HL-60/S4 (cell line): ENCODE results near the gene WRAP73.

Experiments
- in situ Hi-C: fragments of 300-500 bp; cut with MboI; formaldehyde crosslinking; loops from 2 replicates; pipeline ENCODE4 v1.14.3; 2022; ENCODE audit warnings: low sequenced_read_pairs

WRAP73 gene

GRCh38 chr1:3651026-3651929, 1.4 kb upstream of the WRAP73 start:
- in situ Hi-C loops: no loop called here

DNA sequence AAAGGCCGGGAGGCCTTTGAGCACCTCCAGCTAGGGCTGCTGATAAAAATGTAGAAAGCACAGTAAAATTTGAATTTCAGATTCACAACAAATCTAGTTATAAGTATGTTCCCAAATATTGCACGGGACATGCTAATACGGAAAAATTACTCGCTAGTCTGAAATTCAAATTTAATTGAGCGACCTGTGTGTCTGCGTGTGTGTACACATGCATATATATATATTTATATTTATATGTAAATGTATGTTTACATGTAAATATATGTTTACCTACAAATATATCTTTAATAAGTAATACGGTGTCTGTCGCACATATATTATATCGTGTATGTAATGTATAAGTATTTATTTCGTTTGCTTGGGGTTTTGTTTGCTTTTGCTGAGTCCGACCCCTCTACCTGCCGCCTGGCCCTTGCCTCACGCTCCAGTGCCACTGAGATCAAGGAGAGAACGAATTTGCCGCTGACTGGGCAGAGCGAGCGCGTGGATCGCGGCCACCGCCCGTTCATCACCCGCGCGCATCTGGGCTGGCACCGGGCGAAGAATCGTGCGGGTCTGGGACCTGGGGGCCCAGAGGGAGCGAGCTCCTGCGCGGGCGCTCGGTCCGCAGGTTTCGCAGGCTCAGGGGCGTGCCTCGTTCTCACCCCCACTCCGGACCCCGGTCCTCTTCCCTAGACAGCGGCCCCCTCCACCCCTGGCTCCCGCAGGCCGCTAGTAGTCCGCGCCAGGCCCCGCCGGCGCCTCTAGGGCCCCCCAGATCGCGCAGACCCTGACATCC, 534 bp upstream of the WRAP73 start:
- in situ Hi-C loops: no loop called here

DNA sequence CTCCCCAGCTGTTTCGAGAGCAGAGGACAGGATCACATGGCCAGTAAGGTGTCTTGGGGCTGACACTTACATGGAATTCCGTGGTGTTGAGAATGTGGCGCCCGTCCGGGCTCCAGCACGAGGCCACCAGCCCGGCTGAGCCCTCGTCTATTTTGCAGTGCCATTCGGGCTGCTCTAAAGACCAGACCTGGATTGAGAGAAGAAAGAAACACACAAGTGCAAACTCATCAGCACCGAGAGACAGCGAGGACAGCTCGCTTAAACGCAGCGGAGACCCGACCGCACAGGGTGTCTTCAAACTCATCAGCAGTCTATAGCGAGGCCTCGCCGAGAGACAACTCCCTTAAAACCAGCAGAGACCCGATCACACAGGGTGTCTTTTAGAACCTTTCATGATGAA, 3.3 kb downstream of the WRAP73 start:
- in situ Hi-C loops: no loop called here

GRCh38 chr1:3645666-3646355, 4.1 kb downstream of the WRAP73 start:
- in situ Hi-C loops: no loop called here

DNA sequence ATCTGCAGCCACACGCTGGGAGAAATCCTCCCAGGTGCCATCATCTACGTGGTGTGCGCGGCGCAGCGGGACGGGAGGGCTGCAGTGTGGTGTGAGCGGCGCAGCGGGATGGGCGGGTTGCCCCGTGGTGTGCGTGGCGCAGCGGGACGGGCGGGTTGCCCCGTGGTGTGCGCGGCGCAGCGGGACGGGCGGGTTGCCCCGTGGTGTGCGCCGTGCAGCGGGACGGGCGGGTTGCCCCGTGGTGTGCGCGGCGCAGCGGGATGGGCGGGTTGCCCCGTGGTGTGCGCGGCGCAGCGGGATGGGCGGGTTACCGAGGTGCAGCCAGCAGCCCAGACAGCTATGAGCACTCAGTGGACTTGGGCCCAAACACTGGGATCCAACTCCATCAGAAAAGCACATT, 4.7 kb downstream of the WRAP73 start:
- in situ Hi-C loops: no loop called here

DNA sequence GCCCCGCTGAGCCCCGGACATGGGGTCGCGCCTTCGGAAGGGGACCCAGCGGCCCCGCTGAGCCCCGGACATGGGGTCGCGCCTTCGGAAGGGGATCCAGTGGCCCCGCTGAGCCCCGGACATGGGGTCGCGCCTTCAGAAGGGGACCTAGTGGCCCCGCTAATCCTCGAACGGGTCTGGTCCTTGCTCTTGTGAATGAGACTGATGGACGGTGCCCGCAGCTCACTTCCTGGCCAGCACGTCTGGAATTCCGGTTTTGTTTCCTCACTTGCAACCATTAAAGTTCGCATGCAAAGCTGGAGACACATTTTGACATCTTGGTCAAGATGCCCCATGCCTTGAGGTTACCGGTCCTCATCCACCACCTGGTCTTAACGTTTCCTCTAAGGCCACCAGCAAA, 5.6 kb downstream of the WRAP73 start:
- in situ Hi-C loops: no loop called here

DNA sequence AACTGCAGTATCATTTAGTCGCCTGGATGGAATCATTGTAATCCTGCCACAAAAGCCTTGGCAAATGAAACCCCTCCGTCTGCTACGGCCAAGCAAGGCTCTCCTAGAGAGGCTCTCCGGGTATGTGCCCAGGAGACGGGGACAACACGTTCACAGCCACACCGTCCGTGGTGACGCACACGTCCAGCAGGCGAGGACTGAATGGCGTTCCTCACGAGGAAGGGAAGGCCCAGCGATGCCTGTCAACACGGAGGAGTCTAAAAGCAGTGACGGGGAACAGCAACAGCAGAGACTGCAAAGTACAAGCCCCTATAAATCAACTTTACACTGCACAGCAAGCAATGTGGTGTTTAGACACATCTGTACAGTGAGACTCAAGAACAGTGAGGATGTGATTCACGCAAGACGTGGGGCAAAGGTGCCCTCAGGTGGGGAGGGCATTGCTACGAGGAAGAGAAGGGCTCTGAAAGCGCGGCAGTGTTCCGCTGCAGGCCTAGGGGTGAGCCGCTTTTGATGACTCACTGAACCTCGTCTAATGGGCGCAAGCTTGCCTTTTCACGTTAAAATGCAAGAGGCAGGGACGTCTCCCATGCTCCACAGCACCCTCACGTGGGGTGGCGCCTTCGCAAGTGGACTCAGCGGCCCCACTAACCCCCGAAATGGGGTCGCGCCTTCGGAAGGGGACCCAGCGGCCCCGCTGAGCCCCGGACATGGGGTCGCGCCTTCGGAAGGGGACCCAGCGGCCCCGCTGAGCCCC, 6.8 kb downstream of the WRAP73 start:
- in situ Hi-C loops: no loop called here

DNA sequence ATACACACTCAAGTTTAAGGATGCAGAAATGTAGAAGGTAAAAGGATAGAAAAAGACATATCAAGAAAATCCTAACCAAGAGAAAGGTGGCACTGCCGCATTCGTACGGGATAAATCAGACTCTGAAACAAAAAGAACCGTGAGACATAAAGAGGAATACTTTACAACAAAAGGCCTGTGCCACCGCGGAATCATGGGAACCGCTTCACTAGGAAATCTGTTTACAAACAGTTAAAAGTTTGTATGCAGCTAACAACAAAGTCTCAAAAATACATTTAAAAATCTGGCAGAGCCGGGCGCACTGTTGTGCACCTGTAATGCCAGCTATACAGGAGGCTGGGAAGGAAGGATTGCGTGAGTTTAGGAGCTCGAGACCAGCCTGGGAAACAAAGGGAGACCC, 8.1 kb downstream of the WRAP73 start:
- in situ Hi-C loops: no loop called here

GRCh38 chr1:3641046-3641760, 8.7 kb downstream of the WRAP73 start:
- in situ Hi-C loops: no loop called here

- in situ Hi-C loops: no loop called here
These were observed 9.6 kb downstream of the WRAP73 start for GRCh38 chr1:3640121-3640837.

- in situ Hi-C loops: no loop called here
These were observed 10.4 kb downstream of the WRAP73 start for GRCh38 chr1:3639397-3639911.

DNA sequence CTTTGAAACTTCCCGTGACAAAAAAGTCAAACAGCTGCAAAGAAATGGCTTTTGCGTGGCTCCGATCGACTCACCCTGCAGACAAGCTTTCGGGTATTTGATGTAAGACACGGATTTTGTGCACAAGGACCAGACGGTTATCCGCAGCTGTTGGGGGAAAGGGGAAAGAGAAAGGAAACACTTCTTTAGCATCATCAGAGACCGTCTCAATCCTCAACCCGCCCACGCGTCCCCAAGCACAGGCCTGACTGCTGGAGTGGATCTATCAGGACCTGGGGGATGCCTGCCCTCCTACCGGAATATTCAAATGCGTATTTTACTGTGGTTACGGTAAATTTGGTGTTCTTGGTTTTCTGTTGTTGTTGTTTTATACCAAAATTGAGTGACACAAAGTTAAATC, 11.2 kb downstream of the WRAP73 start:
- in situ Hi-C loops: no loop called here

DNA sequence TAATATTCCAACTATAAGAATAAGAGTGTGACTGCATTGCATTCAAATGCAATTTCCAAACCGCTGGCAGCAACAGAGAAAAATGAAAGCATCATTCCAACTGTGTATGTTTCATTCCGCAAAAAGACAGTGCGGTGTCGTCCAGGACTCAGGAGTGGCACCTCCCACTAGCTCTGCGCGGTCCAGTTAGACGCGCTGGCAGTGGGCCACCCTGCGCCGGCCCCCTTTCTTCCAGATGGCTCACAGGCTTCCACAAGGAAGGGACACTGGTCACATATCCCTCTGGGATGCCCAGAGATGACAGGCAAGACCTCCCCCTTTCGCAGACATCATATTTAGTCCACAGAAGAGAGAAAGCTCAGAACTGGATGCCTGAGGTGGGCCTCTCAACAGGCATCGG, 11.9 kb downstream of the WRAP73 start:
- in situ Hi-C loops: no loop called here

DNA sequence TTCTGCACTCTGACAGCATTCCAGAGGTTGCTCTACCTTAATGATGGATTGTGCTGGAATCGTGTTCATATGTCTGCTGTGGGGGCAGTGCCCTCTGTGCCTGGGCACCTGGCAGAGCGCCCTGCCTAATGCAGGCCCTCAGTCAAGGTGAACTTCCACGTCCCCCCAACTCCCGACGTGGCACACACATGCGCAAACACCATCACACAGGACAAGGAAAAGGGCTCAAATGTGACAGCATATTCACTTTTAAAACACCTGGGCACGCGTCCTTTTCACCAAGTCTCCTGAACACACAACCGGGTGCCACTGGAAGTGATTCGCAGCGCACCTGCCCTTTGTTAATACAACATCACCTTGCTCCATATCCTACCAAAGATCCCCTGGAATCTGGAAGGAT, 13.4 kb downstream of the WRAP73 start:
- in situ Hi-C loops: no loop called here

DNA sequence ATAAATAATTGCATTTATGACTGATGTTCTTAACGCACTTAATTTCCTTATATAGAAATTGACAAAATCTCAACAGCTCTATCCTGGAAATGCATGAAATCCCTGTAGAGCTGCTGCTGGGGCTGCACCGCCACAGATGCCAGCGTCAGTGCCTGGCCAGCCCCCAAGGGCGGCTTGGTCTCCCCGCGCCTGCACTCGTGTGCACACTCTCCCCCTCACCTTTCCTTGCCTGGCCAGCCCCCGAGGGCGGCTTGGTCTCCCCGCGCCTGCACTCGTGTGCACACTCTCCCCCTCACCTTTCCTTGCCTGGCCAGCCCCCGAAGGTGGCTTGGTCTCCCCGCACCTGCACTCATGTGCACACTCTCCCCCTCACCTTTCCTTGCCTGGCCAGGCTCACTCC, 13.8 kb downstream of the WRAP73 start:
- in situ Hi-C loops: no loop called here

GRCh38 chr1:3634059-3634800, 15.7 kb downstream of the WRAP73 start:
- in situ Hi-C loops: no loop called here

- in situ Hi-C loops: no loop called here
These were observed 16.4 kb downstream of the WRAP73 start for GRCh38 chr1:3633344-3634058.

DNA sequence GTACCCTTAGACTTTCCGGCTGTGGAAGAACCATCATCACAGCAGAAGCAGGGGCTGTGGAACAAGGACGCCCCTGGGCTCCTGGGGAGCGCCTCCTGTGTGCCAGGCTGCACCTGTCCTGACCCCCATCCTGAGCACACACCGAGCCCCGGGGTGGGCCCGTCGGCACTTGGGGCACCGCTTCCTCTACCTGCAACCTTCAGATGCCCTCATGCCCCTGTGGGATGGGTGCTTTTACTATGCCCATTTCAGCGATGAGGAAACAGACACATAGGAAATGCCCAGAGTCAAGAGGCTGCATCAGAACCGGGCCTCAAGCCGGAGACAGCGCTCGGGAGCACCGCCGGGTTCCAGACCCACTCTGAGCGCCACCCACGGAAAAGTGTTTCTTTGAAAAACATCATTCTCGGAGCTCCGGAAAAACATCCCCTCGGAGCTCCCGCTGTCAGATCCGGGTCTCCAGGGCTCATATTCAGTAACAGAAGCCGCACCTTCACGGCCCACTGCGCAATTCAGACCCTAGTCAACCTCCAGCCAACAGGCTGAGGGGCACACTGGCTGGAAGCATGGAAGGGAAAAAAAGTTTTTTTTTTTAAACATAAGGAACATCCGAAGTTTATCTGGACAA, 17.1 kb downstream of the WRAP73 start:
- in situ Hi-C loops: no loop called here
